GM10266 (cell line): Measurements from ENCODE around the gene CISTR.

ENCODE experiments used
- DNase-seq: peaks from one replicate; pipeline ENCODE4 v3.0.0; 2012; ENCODE audit errors: extremely low spot score
- CTCF ChIP-seq: IDR thresholded peaks from 2 replicates; pipeline ENCODE4 v1.5.1; 2012; ENCODE audit warnings: mild to moderate bottlenecking, low read depth; ENCODE audit not compliant: control insufficient read depth, insufficient read depth; ENCODE audit errors: missing control alignments

CISTR gene

GRCh38 chr12:53749986-53750811 lies 1.6 kb downstream of the CISTR start:
- TF ChIP-seq CTCF: no peak

GRCh38 chr12:53748072-53748840 lies 3.5 kb downstream of the CISTR start:
- no peak for TF ChIP-seq CTCF
- no peak for DNase-seq

More at GRCh38 chr12:53749986-53750811, 1.6 kb downstream of the CISTR start:
- no peak for DNase-seq

- TF ChIP-seq CTCF: no peak
- no peak for DNase-seq
Measured at GRCh38 chr12:53747095-53747494, 4.7 kb downstream of the CISTR start.

- DNase-seq: peak; percentile 85
- TF ChIP-seq CTCF: peak; percentile 100
Measured at GRCh38 chr12:53746592-53747092, 5.1 kb downstream of the CISTR start.

- TF ChIP-seq CTCF: no peak
- no peak for DNase-seq
Measured at GRCh38 chr12:53744751-53745150, 7.0 kb downstream of the CISTR start.

- no peak for DNase-seq
- no peak for TF ChIP-seq CTCF
Measured at GRCh38 chr12:53744130-53744441, 7.7 kb downstream of the CISTR start.
